Activated CD4-positive, CD25-positive, alpha-beta regulatory T cell treated with anti-CD3 and anti-CD28 coated beads, Interleukin-2, amount 50 U/mL, for 24 hours (primary cell): ENCODE measurements around the gene RBM39.
"Not testable (repeated sequence)": the region's sequence is repeated elsewhere in the genome, so short reads cannot be mapped to it uniquely, and the experiment has no call there.

Experiments
- ATAC-seq, 2 donors: fragments of 150-1000 bp; cut with Tn5 transposase; one replicate each; pipeline ENCODE4 v1.10.0; 2021; ENCODE audit warnings: mild to moderate bottlenecking in 1 of 2, moderate library complexity in 1 of 2

RBM39 gene

GRCh38 chr20:35704514-35705261 is 37.4 kb downstream of the RBM39 start:
- no peak for ATAC-seq

- ATAC-seq, result no peak
Observed at GRCh38 chr20:35702824-35703695, 39.0 kb downstream of the RBM39 start.

GRCh38 chr20:35702051-35702823 is 39.8 kb downstream of the RBM39 start:
- no peak for ATAC-seq

GRCh38 chr20:35700625-35701148 is 41.4 kb downstream of the RBM39 start:
- no peak for ATAC-seq

- ATAC-seq, result no peak
Observed at GRCh38 chr20:35699957-35700624, 42.0 kb downstream of the RBM39 start.

- ATAC-seq, result peak; percentile 95 to 97
Observed at GRCh38 chr20:35699127-35699956, 42.7 kb downstream of the RBM39 start, which contains the start of the genes NFS1 and ROMO1. Gene NFS1 (minus strand): TSS chr20:35699352. CDS start chr20:35699288, 64 bp downstream. Gene ROMO1 (plus strand): TSS chr20:35699405. CDS start chr20:35699633, 228 bp downstream.

- ATAC-seq, result peak; percentile 25 to 29
Observed at GRCh38 chr20:35698298-35699126, 43.5 kb downstream of the RBM39 start.

GRCh38 chr20:35697696-35698297 is 44.3 kb downstream of the RBM39 start:
- ATAC-seq, result no peak

GRCh38 chr20:35695978-35696377 is 46.1 kb downstream of the RBM39 start:
- ATAC-seq, result no peak

GRCh38 chr20:35695245-35695749 is 46.8 kb downstream of the RBM39 start:
- no peak for ATAC-seq

GRCh38 chr20:35690265-35690664 is 51.8 kb downstream of the RBM39 start:
- ATAC-seq, result no peak

- ATAC-seq, result not testable (repeated sequence)
Observed at GRCh38 chr20:35686872-35687271, 55.2 kb downstream of the RBM39 start.

- ATAC-seq, result not testable (repeated sequence)
Observed at GRCh38 chr20:35685368-35685767, 56.7 kb downstream of the RBM39 start.

- no peak for ATAC-seq
Observed at GRCh38 chr20:35681960-35682359, 60.1 kb downstream of the RBM39 start.

GRCh38 chr20:35680452-35681183 is 61.4 kb downstream of the RBM39 start:
- no peak for ATAC-seq

GRCh38 chr20:35674921-35675320 is 67.1 kb downstream of the RBM39 start:
- ATAC-seq, result no peak

- ATAC-seq, result no peak
Observed at GRCh38 chr20:35673884-35674283, 68.2 kb downstream of the RBM39 start.

- no peak for ATAC-seq
Observed at GRCh38 chr20:35669681-35670080, 72.4 kb downstream of the RBM39 start.

- no peak for ATAC-seq
Observed at GRCh38 chr20:35669221-35669620, 72.8 kb downstream of the RBM39 start.
